GM12873 (cell line): Measurements from ENCODE around the gene AP5B1.

Experiments
- TF ChIP-seq, protein P1 (sequence below): IDR thresholded peaks from 2 replicates; pipeline ENCODE4 v1.5.1; 2012; ENCODE audit warnings: low read depth, mild to moderate bottlenecking, moderate library complexity, low read length, control low read depth; ENCODE audit not compliant: insufficient read depth; ENCODE audit errors: missing control alignments

AP5B1 gene

DNA sequence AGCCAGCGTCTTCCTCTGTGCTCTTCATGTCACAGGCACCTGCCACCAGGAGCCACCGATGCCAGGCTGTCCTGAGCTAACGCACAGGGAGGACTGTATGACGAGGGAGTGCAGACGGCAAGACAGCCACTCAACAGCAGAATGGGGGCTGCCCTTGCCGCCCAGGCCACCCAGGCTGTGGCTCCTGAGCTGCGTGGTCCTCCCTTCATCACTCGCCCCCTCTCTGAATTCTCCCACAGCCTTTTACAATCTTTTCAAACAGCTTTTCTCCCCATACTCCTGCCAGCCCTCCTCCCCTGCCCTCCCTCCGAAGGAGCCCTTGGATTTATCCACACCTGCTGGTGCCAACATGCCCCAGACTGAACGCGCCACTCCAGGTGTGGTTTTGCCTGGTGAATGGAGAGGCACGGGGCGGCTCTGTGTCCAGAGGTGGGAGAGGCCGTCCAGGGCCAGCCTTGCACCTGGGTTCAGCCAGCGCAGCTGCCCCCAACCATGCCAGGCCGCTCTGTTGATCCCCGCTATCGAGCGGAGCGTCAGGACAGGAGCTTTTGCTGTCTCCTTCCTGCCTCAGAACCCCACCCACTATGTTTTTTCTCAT lies 28.1 kb upstream of the AP5B1 start:
- TF ChIP-seq, protein P1, sequence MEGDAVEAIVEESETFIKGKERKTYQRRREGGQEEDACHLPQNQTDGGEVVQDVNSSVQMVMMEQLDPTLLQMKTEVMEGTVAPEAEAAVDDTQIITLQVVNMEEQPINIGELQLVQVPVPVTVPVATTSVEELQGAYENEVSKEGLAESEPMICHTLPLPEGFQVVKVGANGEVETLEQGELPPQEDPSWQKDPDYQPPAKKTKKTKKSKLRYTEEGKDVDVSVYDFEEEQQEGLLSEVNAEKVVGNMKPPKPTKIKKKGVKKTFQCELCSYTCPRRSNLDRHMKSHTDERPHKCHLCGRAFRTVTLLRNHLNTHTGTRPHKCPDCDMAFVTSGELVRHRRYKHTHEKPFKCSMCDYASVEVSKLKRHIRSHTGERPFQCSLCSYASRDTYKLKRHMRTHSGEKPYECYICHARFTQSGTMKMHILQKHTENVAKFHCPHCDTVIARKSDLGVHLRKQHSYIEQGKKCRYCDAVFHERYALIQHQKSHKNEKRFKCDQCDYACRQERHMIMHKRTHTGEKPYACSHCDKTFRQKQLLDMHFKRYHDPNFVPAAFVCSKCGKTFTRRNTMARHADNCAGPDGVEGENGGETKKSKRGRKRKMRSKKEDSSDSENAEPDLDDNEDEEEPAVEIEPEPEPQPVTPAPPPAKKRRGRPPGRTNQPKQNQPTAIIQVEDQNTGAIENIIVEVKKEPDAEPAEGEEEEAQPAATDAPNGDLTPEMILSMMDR = no peak

DNA sequence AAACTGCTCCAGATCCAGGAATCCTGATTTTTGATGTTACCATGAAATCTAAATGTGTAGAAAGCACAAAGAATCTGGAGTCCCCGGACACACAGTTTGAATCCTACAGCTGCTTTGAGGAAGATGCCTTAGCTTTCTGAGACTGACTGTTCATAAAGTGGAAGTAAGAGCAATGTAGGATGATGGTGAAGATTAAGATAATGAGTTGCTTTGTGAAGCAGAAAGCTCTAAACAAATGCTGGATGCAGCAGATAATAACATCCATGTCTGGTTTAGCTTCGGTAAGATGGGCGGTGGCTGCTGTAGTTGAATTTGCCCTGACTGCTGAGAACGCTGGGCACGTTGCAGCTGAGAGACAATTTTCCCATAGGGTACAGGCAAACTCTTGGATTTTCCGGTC lies 26.2 kb upstream of the AP5B1 start:
- TF ChIP-seq, protein P1 = no peak

DNA sequence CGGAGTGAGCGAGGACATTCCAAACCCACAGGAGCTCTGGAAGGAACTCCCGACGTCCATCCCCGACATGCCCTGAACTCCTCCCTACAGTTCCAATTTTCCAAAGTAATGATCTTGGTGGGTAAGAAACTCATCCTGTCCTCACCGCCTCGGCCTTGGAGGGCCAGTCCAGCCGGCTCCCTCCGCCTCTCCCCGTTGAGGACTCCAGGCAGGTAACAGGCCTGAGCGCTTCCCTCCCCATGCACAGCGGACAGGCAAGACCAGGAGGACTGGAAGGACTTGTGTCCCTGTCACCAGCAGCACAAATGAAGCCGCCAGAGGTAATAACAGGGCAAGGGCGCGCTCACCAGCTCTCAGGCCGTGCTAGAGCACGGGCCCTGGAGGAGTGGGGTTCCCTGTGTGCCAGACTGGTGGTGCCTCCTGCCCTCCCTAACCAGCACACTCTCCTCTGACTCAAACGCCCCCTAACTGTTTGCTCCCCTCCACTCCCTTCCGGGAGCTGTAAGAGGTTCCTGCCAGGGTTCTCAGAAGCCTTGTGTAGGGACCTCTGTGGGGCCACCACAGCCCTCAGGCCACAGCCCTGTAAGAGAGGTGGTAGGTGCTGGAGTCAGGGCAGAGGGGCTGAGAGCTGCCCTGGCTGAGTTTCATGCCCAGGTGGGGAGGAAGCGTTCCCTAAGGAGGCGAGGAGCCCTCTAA lies 23.2 kb upstream of the AP5B1 start:
- TF ChIP-seq, protein P1 = no peak

DNA sequence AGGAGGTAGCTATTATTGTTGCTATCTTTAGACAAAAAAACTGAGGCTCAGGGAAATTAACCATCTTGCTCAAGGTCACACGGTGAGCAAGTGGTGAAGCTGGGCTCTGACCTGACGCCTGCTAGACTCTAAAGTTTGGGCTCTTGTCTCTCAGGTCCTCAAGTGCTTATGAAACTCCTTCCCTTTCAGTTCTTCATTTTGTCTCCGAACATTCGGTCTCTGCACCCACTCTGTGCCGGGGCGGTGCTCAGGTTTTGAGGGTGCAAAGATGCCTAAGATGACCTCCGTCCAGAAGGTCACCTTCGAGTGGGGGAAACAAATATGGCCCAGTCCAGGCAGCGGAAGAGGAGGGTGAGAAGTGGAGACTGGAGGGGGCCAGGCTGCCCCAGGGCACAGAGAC lies 22.1 kb upstream of the AP5B1 start:
- TF ChIP-seq, protein P1 = no peak

DNA sequence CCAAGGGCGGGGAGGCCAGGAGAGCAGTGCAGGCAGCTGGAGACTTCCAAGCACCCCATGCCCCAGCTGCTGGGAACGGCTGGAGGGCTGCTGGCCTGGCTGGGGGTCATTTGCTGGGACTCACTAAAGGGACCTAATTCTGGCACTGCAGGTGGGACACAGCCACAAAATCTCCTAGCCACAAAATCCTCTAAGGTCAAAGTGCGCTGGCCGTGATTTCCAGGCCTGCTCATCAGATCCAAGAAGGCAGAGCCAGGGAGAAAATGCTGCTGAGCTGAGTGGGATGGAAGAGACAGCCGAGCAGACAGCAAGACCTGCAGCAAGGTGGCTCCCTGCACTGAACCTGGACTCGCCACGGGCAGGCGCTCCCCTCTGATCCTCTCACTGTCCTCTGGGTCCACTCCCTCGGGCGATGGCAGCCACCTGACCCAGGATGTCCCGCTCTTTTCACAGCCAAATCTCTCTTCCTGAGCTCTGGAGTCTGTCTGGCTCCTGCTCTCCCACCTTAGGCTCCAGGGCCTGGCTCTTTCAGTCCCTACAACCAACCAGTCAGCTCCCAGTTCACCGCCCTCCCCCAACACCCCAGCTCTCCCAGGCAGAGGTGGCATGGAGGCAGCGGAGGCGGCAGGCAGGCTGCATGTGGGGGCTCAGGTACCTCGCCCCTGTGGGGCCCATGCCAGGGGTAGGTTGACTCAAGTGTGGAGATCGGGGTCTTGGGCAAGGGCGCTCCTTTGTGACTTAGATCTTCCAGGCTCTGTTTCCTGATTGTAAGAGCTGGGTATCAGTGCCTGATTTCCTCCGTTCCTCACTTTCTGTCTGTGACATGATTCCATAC lies 20.6 kb upstream of the AP5B1 start:
- TF ChIP-seq, protein P1 = no peak

DNA sequence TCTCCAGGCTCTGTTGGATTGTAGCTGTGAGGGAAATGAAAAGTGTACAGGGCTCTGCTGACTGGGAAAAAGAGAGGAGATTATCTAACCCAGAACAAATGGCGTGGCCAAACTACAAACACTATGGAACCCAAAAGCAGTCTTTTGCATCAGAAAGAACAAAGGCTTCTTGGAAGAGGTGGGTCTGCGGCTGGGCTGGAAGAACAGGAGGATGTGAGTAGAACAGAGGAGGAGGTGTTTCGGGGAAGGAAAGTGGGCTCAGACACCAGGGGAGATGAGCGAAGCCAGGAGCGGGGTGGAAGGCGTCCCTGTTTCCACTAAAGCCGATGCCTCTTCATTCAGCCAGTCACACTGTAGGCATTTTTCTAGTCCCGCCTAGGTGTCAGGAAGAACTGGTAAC lies 18.1 kb upstream of the AP5B1 start:
- TF ChIP-seq, protein P1 = no peak

DNA sequence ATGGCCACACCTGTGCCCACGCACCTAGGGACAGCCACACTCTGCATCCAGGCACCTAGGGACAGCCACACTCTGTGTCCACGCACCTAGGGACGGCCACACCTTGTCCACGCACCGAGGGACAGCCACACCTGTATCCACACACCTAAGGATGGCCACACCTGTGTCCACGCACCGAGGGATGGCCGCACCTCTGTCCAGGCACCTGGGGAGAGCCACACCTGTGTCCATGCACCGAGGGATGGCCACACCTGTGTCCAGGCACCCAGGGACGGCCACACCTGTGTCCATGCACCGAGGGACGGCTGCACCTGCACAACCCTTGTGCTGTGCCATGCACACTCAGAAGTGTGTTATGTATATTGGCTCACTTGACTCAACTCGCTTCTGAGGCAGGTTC lies 16.9 kb upstream of the AP5B1 start:
- TF ChIP-seq, protein P1 = no peak
